Activated CD8-positive, alpha-beta T cell treated with anti-CD3 and anti-CD28 coated beads, Interleukin-2, amount 10 ng/mL, durations not matched to agents 7 days and 5 days (primary cell): Measurements from ENCODE around the gene VASP. TPM values are rescaled to one million over a fixed set of nuclear protein-coding genes. Genes with fewer than 3 reads are reported as not detected.

Experiments
- ATAC-seq: fragments of 150-1000 bp; cut with Tn5 transposase; one replicate; pipeline ENCODE4 v1.10.0; 2021; ENCODE audit warnings: moderate library complexity
- CTCF ChIA-PET: fragments of 350-600 bp; sonication (Branson Sonifier 250); formaldehyde crosslinking; loops from one replicate; lab custom pipeline; 2021; ENCODE audit warnings: antibody characterized with exemption; lab: Charles Lee
- POLR2A ChIA-PET: fragments of 350-600 bp; sonication (Branson Sonifier 250); formaldehyde crosslinking; loops from one replicate; lab custom pipeline; 2021; ENCODE audit warnings: antibody characterized with exemption; lab: Charles Lee
- DNase-seq: peaks from one replicate; pipeline ENCODE4 v3.0.0-alpha.2; 2020
- H3K27ac Mint-ChIP-seq: one replicate; pipeline ENCODE4 v1.8.0; 2021; ENCODE audit warnings: mild to moderate bottlenecking, mixed read lengths
- H3K27me3 Mint-ChIP-seq: one replicate; pipeline ENCODE4 v1.8.0; 2021; ENCODE audit warnings: low read depth, mixed read lengths
- H3K36me3 Mint-ChIP-seq: one replicate; pipeline ENCODE4 v1.8.0; 2021; ENCODE audit warnings: low read depth, mixed read lengths
- H3K4me1 Mint-ChIP-seq: one replicate; pipeline ENCODE4 v1.8.0; 2021; ENCODE audit warnings: low read depth, mixed read lengths
- H3K4me3 Mint-ChIP-seq: one replicate; pipeline ENCODE4 v1.8.0; 2021; ENCODE audit warnings: mild to moderate bottlenecking, mixed read lengths
- H3K9me3 Mint-ChIP-seq: one replicate; pipeline ENCODE4 v1.8.0; 2022; ENCODE audit warnings: mixed read lengths; ENCODE audit not compliant: insufficient read depth
- total RNA-seq, 2 experiments: library from RNA; stranded (reverse); gene quantifications; one replicate each; pipeline ENCODE4 v1.2.3, GENCODE V29; 2021

Gene VASP
- total RNA-seq, 2 experiments from 2014 or later, result 215 to 222 TPM

GRCh38 chr19:45518469-45518826 lies 11.2 kb downstream of the VASP start:
- H3K9me3 Mint-ChIP-seq, result no peaks in the 10 kb centered on the region
- H3K27ac Mint-ChIP-seq, result peak overlapping the region; percentile 34
- H3K4me3 Mint-ChIP-seq, result no peak overlapping the region
- ATAC-seq (no peak), DNase-seq (no peak)
- ChIA-PET POLR2A (no interaction called here), CTCF (no interaction called here)
- peaks cover 47% of the 10 kb centered on the region for H3K36me3 Mint-ChIP-seq
- no peaks in the 10 kb centered on the region for H3K27me3 Mint-ChIP-seq
- peaks cover 61% of the 10 kb centered on the region for H3K4me1 Mint-ChIP-seq

DNA sequence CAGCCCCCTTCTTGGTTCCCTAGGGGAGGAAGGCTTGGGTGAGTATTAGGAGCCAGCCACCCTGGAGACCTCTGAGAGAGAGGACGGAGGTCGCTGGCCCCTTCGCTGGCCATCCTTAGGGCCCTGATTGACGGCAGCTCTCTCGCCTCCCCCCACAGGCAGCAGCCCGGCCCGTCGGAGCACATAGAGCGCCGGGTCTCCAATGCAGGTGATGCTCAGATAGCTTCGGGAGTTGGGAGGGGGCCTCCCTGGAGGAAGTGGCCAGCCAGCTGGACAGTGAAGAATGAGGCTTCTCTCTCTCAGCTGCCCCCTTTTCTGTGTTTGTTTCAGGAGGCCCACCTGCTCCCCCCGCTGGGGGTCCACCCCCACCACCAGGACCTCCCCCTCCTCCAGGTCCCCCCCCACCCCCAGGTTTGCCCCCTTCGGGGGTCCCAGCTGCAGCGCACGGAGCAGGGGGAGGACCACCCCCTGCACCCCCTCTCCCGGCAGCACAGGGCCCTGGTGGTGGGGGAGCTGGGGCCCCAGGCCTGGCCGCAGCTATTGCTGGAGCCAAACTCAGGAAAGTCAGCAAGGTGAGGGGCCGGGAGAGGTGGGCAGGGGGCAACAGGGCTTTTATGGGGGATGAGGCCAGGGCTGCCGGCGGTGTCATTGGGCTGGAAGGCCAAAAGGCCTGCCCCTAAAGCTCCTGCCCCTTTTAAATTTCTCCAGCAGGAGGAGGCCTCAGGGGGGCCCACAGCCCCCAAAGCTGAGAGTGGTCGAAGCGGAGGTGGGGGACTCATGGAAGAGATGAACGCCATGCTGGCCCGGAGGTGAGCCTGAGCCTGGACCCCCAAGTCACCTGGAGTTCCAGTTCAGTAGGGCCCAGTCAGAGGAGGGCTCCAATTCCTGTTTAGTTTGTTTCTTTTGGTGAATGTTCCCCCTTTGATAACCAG lies 15.0 kb downstream of the VASP start:
- CTCF ChIA-PET, result interaction anchor here (0.8 to 1.0 kb wide), 2 partner anchors 36 to 121 kb away, joined by 3 to 4 read pairs; no protein-coding TSS in a partner anchor
- no peaks in the 10 kb centered on the region for H3K27me3 Mint-ChIP-seq
- no peak overlapping the region for H3K27ac Mint-ChIP-seq
- peaks cover 37% of the 10 kb centered on the region for H3K4me1 Mint-ChIP-seq
- peaks cover 64% of the 10 kb centered on the region for H3K36me3 Mint-ChIP-seq
- no peak overlapping the region for H3K4me3 Mint-ChIP-seq
- ATAC-seq (no peak), DNase-seq (no peak)
- H3K9me3 Mint-ChIP-seq, result no peaks in the 10 kb centered on the region
- POLR2A ChIA-PET, result no interaction called here

- peaks cover 2% of the 10 kb centered on the region for H3K27me3 Mint-ChIP-seq
- peaks cover 66% of the 10 kb centered on the region for H3K36me3 Mint-ChIP-seq
- ChIA-PET POLR2A (no interaction called here), CTCF (interaction anchor here (0.7 to 1.0 kb wide), 2 partner anchors 35 to 118 kb away, joined by 3 to 4 read pairs; no protein-coding TSS in a partner anchor)
- ATAC-seq (peak; percentile 98), DNase-seq (peak; percentile 83)
- no peak overlapping the region for H3K4me3 Mint-ChIP-seq
- no peaks in the 10 kb centered on the region for H3K9me3 Mint-ChIP-seq
- peak overlapping the region; percentile 7 for H3K27ac Mint-ChIP-seq
- H3K4me1 Mint-ChIP-seq, result peaks cover 34% of the 10 kb centered on the region
These were observed 16.5 kb downstream of the VASP start for GRCh38 chr19:45523642-45524256.

DNA sequence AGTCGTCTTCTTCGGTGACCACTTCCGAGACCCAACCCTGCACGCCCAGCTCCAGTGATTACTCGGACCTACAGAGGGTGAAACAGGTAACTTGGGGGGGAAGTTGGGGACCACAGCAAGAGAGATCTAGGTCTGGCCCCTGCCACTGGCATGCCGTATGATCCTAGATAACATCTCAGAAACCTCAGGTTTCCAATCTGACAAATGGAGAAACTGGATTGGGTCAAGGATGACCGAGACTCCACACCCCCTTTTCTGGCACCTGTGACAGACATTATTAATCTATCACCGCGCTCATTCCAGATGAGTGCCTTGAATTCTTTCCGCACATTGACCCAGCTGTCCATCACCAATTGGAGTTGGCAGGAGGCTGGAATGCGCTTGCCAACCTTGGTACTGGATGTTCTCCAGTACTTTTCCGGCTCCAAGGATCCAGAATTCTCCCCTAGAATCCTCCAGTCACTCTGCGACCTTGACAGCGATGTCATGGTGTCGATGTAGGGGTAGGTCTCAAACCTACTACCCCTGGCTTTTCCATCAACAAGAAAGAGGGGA lies 17.4 kb downstream of the VASP start:
- H3K9me3 Mint-ChIP-seq, result no peaks in the 10 kb centered on the region
- CTCF ChIA-PET, result interaction anchor here (0.7 to 1.0 kb wide), 4 partner anchors 9 to 168 kb away, joined by 3 to 5 read pairs (median 4); partner anchors contain the start of gene QPCTL
- H3K4me1 Mint-ChIP-seq, result peaks cover 36% of the 10 kb centered on the region
- POLR2A ChIA-PET, result interaction anchor here (0.6 kb wide), 1 partner anchor 44 kb away, joined by 5 read pairs; no protein-coding TSS in a partner anchor
- no peak overlapping the region for H3K27ac Mint-ChIP-seq
- ATAC-seq (no peak), DNase-seq (no peak)
- H3K36me3 Mint-ChIP-seq, result peaks cover 70% of the 10 kb centered on the region
- H3K27me3 Mint-ChIP-seq, result peaks cover 2% of the 10 kb centered on the region
- no peak overlapping the region for H3K4me3 Mint-ChIP-seq

- H3K9me3 Mint-ChIP-seq, result no peaks in the 10 kb centered on the region
- H3K4me3 Mint-ChIP-seq, result no peak overlapping the region
- ATAC-seq (no peak), DNase-seq (no peak)
- peaks cover 28% of the 10 kb centered on the region for H3K4me1 Mint-ChIP-seq
- CTCF ChIA-PET, result interaction anchor here (0.6 to 2.9 kb wide), 2 partner anchors 32 to 38 kb away, joined by 3 to 19 read pairs; no protein-coding TSS in a partner anchor
- H3K36me3 Mint-ChIP-seq, result peaks cover 60% of the 10 kb centered on the region
- H3K27me3 Mint-ChIP-seq, result peaks cover 2% of the 10 kb centered on the region
- POLR2A ChIA-PET, result no interaction called here
- H3K27ac Mint-ChIP-seq, result no peak overlapping the region
These were observed 18.9 kb downstream of the VASP start for GRCh38 chr19:45526143-45526542.

DNA sequence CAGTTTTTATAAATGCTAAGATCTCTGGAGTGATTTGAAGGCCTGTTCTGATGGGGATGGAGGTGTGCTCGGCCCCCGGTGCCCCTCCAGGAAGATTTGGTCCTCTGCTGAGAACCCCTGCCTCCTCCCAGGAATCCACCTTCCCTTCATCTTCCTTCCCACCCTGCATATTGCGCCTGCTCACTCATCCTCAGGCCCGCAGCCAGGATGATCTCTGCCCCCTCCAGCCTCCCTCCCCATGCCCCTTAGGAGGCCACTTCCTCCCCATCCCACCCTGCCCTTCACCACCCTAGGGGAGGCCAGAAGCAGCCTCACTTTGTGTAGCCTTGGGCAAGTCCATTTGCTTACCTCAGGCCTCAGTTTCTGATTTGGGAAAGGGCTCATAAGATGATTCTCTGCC lies 19.7 kb downstream of the VASP start:
- ChIA-PET POLR2A (no interaction called here), CTCF (interaction anchor here (0.6 to 2.9 kb wide), 3 partner anchors 29 to 37 kb away, joined by 3 to 19 read pairs (median 4); no protein-coding TSS in a partner anchor)
- H3K36me3 Mint-ChIP-seq, result peaks cover 63% of the 10 kb centered on the region
- no peak overlapping the region for H3K27ac Mint-ChIP-seq
- H3K4me3 Mint-ChIP-seq, result no peak overlapping the region
- no peak for DNase-seq
- no peak for ATAC-seq
- peaks cover 2% of the 10 kb centered on the region for H3K27me3 Mint-ChIP-seq
- peaks cover 23% of the 10 kb centered on the region for H3K4me1 Mint-ChIP-seq
- H3K9me3 Mint-ChIP-seq, result peaks cover 3% of the 10 kb centered on the region

DNA sequence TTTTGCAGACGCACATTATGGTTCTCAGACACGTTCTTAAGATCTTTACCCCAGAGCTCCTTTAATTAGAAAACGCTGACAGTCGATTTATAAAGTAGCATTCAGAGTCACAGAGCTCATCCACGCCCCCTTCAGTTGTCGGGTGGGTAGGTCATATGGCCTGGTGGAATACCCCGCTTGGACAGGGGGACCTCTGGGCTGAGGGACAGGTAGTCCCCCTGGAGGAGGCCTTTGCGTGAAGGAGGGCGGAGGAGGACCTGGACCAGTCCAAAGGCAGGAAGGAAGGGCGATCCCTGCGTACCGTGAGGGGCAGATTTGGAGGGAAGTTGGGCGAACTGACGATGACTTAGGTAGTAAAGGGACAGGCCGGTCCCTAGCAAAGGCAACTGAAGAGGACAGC lies 20.5 kb downstream of the VASP start:
- peaks cover 3% of the 10 kb centered on the region for H3K9me3 Mint-ChIP-seq
- peaks cover 19% of the 10 kb centered on the region for H3K4me1 Mint-ChIP-seq
- DNase-seq (no peak), ATAC-seq (no peak)
- POLR2A ChIA-PET, result no interaction called here
- no peak overlapping the region for H3K27ac Mint-ChIP-seq
- H3K27me3 Mint-ChIP-seq, result peaks cover 2% of the 10 kb centered on the region
- H3K4me3 Mint-ChIP-seq, result no peak overlapping the region
- CTCF ChIA-PET, result interaction anchor here (0.9 to 2.9 kb wide), 2 partner anchors 28 to 30 kb away, joined by 4 to 19 read pairs; no protein-coding TSS in a partner anchor
- H3K36me3 Mint-ChIP-seq, result peaks cover 60% of the 10 kb centered on the region

GRCh38 chr19:45528149-45528743 lies 21.0 kb downstream of the VASP start:
- H3K27me3 Mint-ChIP-seq, result peaks cover 2% of the 10 kb centered on the region
- ATAC-seq (no peak), DNase-seq (no peak)
- peaks cover 3% of the 10 kb centered on the region for H3K9me3 Mint-ChIP-seq
- peaks cover 58% of the 10 kb centered on the region for H3K36me3 Mint-ChIP-seq
- H3K27ac Mint-ChIP-seq, result no peak overlapping the region
- ChIA-PET CTCF (interaction anchor here (2.9 kb wide), 1 partner anchor 29 kb away, joined by 19 read pairs; no protein-coding TSS in a partner anchor), POLR2A (no interaction called here)
- H3K4me1 Mint-ChIP-seq, result peaks cover 16% of the 10 kb centered on the region
- H3K4me3 Mint-ChIP-seq, result no peak overlapping the region

DNA sequence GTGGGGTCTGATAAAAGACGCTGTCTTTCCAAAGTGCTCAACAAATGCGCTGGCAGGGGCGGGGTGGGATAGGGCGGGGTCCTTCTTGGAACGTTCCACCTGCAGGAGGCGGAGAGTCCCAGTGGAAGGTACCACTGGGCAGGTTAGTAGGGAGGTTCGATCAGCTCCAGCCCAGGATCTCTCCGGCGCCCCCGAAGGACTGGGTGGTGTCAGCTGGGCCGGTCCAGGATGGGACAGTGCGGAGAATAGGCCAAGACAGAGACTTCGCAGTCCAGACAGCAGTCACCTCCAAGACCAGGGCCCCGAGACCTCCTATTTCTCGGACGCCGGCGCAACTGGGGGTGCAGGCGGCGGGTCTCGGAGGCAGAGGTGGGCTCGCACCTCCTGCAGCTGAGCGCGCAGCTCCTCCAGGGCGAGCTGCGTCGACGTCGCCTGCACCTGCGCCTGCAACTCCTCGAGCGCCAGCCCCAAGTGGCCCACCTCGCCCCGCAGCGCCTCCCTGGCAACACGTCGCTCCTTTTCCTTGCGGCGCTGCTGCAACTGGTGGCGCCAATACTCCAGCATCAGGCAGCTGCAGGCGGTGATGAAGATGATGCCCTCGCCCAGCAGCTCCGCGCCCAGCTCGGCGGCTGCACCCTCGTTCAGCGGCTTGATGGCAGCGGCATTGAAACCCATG lies 21.6 kb downstream of the VASP start:
- DNase-seq (no peak), ATAC-seq (peak; percentile 31)
- Mint-ChIP-seq H3K27ac (no peak overlapping the region), H3K27me3 (peaks cover 2% of the 10 kb centered on the region), H3K36me3 (peaks cover 52% of the 10 kb centered on the region), H3K9me3 (peaks cover 3% of the 10 kb centered on the region), H3K4me3 (no peak overlapping the region), H3K4me1 (peaks cover 10% of the 10 kb centered on the region)
- ChIA-PET POLR2A (no interaction called here), CTCF (interaction anchor here (0.8 kb wide), 1 partner anchor 69 kb away, joined by 4 read pairs; no protein-coding TSS in a partner anchor)

DNA sequence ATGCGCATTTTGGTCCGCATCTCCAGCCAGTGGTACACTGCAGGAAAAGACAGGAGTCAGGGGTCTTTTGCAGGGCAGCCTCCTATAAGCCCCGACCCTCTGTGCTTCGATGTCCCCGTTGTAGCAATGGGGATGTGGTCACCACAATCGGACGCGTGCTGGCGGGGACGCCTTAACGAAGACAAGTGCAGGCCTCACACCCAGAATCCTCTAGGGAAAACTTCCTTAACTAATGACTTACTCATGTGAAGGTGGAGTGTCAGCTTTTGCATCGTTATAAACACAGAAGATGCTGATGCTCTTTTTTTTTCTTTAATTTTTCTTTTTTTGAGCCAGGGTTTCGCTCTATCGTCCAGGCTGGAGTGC lies 22.1 kb downstream of the VASP start:
- CTCF ChIA-PET, result interaction anchor here (0.8 kb wide), 1 partner anchor 68 kb away, joined by 4 read pairs; no protein-coding TSS in a partner anchor

More for the DNA sequence above, 22.1 kb downstream of the VASP start:
- Mint-ChIP-seq H3K4me1 (peaks cover 7% of the 10 kb centered on the region), H3K27ac (no peak overlapping the region), H3K36me3 (peaks cover 47% of the 10 kb centered on the region), H3K27me3 (peaks cover 2% of the 10 kb centered on the region), H3K9me3 (peaks cover 3% of the 10 kb centered on the region), H3K4me3 (no peak overlapping the region)
- POLR2A ChIA-PET, result interaction anchor here (0.6 kb wide), 1 partner anchor 74 kb away, joined by 3 read pairs; no protein-coding TSS in a partner anchor
- no peak for ATAC-seq
- no peak for DNase-seq
